Measurements from ENCODE around the gene ARHGAP24. TPM values are rescaled to one million over a fixed set of nuclear protein-coding genes. Genes with fewer than 3 reads are reported as not detected.

ARHGAP24 gene
- total and polyA plus RNA-seq, 2 of the 13 experiments (the other 11 are each of a cell fraction or from before 2014, with no cell fraction given) = 0.07 to 0.55 TPM

DNA sequence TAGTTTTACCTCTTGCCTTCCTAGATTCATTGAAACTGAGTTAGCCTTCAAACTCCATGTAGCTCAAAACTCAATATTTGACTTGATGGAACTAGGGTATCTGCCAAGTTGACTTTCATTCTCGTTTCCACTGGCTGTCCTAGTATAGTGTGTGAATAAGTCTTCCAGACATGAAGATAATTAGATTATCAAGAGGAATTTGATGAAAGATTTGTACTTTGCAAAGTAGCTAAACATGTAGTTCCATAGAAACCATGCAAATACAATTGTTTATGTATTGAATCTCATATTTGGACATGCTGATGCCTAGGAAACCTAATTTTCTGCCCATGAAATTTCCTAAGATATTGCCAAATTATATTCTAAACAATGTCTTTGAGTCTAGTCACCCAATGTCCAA lies 297.5 kb downstream of the ARHGAP24 start (continued):
- TF ChIP-seq ZBTB40 (IDR thresholded peaks at IDR 0.05) = no peak
- no peak for TF ChIP-seq ZBTB40 (CRISPR knock-in tag; IDR thresholded peaks at IDR 0.05)
- no peak for TF ChIP-seq MED8 (CRISPR knock-in tag; IDR thresholded peaks at IDR 0.05; ENCODE audit: insufficient replicate concordance)
- TF ChIP-seq REXO4 (CRISPR knock-in tag; IDR thresholded peaks at IDR 0.05; ENCODE audit: borderline replicate concordance) = no peak
- no peak for TF ChIP-seq ZNF724P (CRISPR knock-in tag; IDR thresholded peaks at IDR 0.05; ENCODE audit: borderline replicate concordance)
- no peak for TF ChIP-seq MTF2 (CRISPR knock-in tag; IDR thresholded peaks at IDR 0.05; ENCODE audit: borderline replicate concordance)
- TF ChIP-seq ZNF333 (CRISPR knock-in tag; IDR thresholded peaks at IDR 0.05; ENCODE audit: borderline replicate concordance) = no peak
- no peak for TF ChIP-seq BORCS8-MEF2B (CRISPR knock-in tag; IDR thresholded peaks at IDR 0.05)

Data from HepG2 (cell line).